Lower leg skin (tissue), 4 donors: ENCODE results near the gene RASSF5. TPM values are rescaled to one million over a fixed set of nuclear protein-coding genes. Genes with fewer than 3 reads are reported as not detected.

Source experiments
- DNase-seq, 2 donors: peaks; one replicate each; pipeline ENCODE4 v3.0.0-alpha.2; 2019; ENCODE audit warnings: low spot score in 2 of 2
- H3K4me3 ChIP-seq: fragments of 200-600 bp; sonication (generic); 2 replicates; pipeline ENCODE4 v1.5.1; 2017; ENCODE audit warnings: mild to moderate bottlenecking, low read depth; ENCODE audit not compliant: poor library complexity, severe bottlenecking
- POLR2A ChIP-seq, 2 donors: fragments of 450-650 bp; IDR thresholded peaks; one replicate each; pipeline ENCODE4 v1.6.1; 2016 to 2017; ENCODE audit warnings: antibody characterized with exemption in 2 of 2, mild to moderate bottlenecking in 1 of 2, moderate library complexity in 1 of 2
- WGBS, 2 donors: methylation state at CpG; one replicate each; pipeline ENCODE4 v1.1.5; 2018; 5-methylcytosine and 5-hydroxymethylcytosine counted together
- intact Hi-C: fragments of 100-400 bp; cut with DNase I; formaldehyde crosslinking; loops from one replicate; pipeline ENCODE4 v1.15.0; 2023; ENCODE audit warnings: low total_unique reads
- total RNA-seq, 4 donors: library from RNA; depleted of rRNA; stranded (reverse); fragments of >200 nt; gene quantifications; one replicate each; pipeline ENCODE4 v1.1.0, GENCODE V29; 2016
- TF ChIP-seq, protein P1 (sequence below), 3 donors: fragments of 450-650 bp; IDR thresholded peaks; one replicate each; pipeline ENCODE4 v1.5.1; 2016; ENCODE audit warnings: antibody characterized with exemption in 3 of 3, mild to moderate bottlenecking in 3 of 3, moderate library complexity in 2 of 3

RASSF5 gene
- total RNA-seq, 4 donors from 2014 or later = 81.3 to 102 (median 86.1) TPM

DNA sequence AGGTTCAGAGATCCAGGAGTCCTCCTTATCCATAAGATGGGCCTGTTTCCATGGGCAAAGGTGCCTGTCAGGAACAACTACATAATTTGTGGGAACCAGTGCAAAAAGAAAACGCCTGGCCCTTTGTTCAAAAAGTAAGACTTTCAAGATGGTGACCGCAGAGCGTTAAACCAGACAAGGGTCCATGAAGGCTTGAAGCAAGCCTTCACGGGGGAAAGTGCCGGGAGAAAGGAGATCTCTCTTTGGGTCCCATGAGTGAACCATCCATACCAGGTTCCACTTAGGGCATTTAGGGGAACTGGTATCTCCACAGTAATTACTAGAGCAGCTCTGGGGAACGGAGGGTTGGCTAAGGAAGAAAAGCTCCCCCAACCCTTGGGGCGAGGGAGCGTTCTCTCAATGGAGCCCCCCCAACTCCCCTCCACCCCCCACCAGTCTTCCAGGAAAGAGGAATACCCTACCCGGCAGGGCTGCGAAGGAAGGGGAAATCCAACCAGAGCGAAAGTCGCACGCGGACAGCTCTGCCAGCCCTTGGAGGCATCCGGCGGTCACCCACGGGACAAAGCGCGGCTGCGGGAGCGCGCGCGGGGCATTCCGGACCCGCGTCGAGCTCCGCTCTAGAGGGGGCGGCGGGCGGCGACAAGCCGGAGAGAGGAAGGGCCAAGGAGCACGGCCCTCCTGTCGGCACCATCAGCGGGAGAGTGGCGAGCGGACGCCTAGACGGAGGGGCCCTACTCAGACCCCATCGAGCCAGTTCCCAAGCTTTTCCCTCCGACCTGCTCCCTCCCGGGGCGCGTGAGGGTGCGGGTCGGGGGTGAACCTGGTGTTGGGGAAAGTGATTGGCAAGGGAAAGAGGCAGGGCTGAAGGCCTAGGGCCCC lies 687 bp upstream of the RASSF5 start:
- peak overlapping the region; percentile 71 for H3K4me3 ChIP-seq
- intact Hi-C loops = no loop called here
- TF ChIP-seq, protein P1, sequence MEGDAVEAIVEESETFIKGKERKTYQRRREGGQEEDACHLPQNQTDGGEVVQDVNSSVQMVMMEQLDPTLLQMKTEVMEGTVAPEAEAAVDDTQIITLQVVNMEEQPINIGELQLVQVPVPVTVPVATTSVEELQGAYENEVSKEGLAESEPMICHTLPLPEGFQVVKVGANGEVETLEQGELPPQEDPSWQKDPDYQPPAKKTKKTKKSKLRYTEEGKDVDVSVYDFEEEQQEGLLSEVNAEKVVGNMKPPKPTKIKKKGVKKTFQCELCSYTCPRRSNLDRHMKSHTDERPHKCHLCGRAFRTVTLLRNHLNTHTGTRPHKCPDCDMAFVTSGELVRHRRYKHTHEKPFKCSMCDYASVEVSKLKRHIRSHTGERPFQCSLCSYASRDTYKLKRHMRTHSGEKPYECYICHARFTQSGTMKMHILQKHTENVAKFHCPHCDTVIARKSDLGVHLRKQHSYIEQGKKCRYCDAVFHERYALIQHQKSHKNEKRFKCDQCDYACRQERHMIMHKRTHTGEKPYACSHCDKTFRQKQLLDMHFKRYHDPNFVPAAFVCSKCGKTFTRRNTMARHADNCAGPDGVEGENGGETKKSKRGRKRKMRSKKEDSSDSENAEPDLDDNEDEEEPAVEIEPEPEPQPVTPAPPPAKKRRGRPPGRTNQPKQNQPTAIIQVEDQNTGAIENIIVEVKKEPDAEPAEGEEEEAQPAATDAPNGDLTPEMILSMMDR (IDR thresholded peaks at IDR 0.05) = no peak
- TF ChIP-seq POLR2A (IDR thresholded peaks at IDR 0.05) = no peak
- DNase-seq = no peak
- WGBS, 2 donors = 14 to 21% methylated on average over 27 to 44 of the region's 48 CpGs

DNA sequence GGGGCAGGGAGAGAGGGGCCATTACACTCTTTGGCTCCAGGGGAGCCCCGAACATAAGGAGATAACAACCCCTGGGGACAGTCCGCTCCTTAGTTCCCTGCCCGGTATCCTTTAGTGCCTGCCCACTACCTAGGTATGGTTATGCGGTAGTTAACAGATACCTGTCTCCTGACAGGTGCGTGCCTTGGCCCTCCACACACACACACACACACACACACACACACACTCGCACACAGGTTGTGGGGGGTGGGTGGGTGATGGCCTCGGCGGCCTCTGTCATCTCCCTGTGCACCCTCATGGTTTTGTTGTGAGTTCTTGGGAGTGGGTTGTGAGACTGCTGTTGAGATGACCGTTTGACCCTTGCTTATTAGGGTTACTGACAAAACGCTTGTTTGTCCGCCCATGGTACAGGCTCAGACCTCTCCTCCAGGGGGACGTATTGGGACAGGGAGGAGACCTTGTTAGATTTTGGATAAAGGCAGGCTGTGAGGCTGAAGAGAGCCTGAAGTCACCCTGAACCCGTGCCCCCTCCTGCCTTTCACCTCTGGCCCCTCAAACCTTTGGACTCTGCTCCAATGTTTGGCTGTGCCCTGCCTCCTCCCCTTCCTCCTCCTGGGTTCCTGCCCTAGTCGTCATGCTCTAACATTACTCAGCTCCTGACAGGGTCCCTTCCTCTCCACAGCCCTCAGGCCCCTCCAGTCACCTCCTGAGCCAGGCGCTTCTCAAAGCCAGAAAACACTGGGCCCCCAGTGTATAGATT lies 979 bp downstream of the RASSF5 start:
- peak overlapping the region; percentile 71 for H3K4me3 ChIP-seq
- no peak for TF ChIP-seq POLR2A (IDR thresholded peaks at IDR 0.05)
- TF ChIP-seq, protein P1 (IDR thresholded peaks at IDR 0.05) = no peak
- WGBS, 2 donors = 19 to 23% methylated on average over 15 of the region's 15 CpGs
- intact Hi-C loops = no loop called here
- DNase-seq = no peak

GRCh38 chr1:206508956-206509355 lies 1.6 kb downstream of the RASSF5 start:
- intact Hi-C loops = no loop called here
- peak in 1 of 2 donors; percentile 47 for DNase-seq
- H3K4me3 ChIP-seq = no peak overlapping the region
- 23 to 26% methylated on average over 6 of the region's 6 CpGs for WGBS, 2 donors
- no peak for TF ChIP-seq POLR2A (IDR thresholded peaks at IDR 0.05)
- TF ChIP-seq, protein P1 (IDR thresholded peaks at IDR 0.05) = no peak

DNA sequence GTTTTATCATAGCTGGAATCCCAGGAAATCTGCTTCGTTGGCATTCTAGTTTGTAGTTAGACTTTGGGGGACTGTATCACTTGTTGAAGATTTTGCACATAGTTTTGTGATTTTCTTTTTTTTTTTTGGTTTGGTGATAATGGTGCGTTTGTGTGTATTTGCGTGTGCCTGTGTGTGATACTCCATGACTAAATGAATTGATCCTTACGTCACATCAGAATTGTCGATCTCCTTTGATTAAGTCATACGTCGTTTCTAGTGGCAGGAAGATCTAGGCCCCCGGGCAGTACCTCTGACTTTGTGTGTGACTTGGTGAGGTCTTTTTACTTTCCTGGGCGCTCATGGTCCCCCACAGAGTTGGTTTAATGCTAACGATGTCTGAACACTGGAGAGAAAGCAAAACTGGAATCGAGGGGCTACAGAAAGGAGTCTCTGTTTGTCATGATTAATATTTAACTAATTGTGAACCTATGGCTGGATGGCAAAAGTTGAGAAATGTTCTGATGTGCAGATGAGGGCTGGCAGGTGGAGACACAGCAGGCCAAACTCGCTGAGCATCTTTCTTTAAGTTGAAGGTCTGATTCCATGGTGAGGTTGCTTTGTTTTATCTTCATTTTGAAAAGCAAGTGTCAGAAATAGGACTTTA lies 2.4 kb downstream of the RASSF5 start:
- no peak overlapping the region for H3K4me3 ChIP-seq
- TF ChIP-seq, protein P1 (IDR thresholded peaks at IDR 0.05) = no peak
- TF ChIP-seq POLR2A (IDR thresholded peaks at IDR 0.05) = no peak
- 69 to 71% methylated on average over 12 of the region's 12 CpGs for WGBS, 2 donors
- intact Hi-C loops = no loop called here
- DNase-seq = no peak

DNA sequence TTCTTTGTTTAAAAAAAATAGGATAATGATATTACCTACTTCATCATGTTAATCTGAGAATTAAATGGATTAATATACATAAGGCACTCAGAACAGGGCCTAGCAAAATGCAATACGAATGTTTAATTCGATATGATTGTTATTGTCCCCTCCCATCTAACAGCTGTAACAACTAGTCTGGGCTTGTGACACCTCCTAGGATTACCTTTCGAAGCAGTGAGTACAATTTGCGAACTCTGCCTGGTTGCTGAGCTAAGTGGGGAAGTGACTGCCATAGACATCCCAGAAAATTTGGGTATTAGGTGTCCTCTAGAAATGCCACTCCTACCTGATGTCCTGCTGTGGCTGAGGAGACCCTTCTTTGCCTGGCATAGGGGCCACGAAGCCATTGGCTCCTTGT lies 3.0 kb downstream of the RASSF5 start:
- no peak overlapping the region for H3K4me3 ChIP-seq
- intact Hi-C loops = no loop called here
- TF ChIP-seq POLR2A (IDR thresholded peaks at IDR 0.05) = no peak
- TF ChIP-seq, protein P1 (IDR thresholded peaks at IDR 0.05) = no peak
- no peak for DNase-seq
- 55 to 74% methylated on average over 5 of the region's 5 CpGs for WGBS, 2 donors
